Measurements from ENCODE around the gene ABCA4. TPM values are rescaled to one million over a fixed set of nuclear protein-coding genes. Genes with fewer than 3 reads are reported as not detected.

ABCA4 gene
- polyA plus RNA-seq, 1 experiment = 0.17 TPM

DNA sequence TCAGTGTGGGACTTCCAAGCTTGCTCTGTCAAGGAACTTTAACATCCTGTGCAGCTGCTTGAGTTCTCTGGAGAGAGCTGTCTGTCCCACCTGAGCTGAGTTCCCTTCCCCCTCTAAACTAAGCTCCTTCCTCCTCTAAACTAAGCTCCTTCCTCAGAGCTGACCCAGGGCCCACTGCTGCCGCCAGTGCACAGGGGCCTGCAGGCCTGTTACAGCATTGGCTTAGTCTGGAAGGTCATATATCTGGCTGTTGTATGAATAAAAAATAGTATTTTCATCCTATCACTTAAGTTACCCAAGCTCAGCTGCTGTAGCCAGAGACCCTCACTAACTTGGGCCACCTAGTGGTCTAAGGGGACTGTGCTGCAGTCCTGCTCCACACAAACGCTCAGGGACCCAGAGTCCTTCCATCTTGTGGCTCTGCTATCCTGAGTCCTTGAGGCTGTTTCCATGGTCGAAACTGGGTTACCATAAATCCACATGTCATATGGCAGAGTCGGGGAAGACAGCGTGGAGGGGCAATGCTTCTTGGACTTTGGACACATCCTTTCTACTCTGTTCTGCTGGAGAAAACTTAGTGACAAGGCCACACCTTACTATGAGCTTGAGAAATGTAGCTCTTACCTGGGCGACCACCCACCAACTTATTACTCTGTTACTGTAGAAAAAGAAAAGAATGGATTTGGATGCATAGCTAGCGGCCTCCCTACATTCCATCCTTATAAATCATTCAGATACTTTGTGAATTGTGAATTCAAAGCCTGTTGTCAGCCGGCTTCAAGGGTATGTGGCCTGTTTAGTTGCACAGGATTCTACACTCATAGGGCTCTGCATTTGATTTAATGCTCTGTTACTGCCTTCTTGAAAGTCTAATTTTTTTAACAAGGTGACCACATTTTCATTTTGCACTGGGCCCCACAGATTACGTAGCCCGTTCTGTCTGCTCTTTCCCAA lies 140.4 kb downstream of the ABCA4 start:
- no peak for DNase-seq (ENCODE audit: low read depth, low spot score)
- no peaks in the 10 kb centered on the region for H3K27me3 ChIP-seq (ENCODE audit: control insufficient read depth, insufficient read depth, low read length)
- no peaks in the 10 kb centered on the region for H3K9me3 ChIP-seq (ENCODE audit: control insufficient read depth, insufficient read depth, low read length)
- POLR2A ChIA-PET = interaction anchor here (0.6 to 1.9 kb wide), 4 partner anchors 8 to 241 kb away, joined by 3 to 13 read pairs (median 9); no protein-coding TSS in a partner anchor
- TF ChIP-seq, protein P1, sequence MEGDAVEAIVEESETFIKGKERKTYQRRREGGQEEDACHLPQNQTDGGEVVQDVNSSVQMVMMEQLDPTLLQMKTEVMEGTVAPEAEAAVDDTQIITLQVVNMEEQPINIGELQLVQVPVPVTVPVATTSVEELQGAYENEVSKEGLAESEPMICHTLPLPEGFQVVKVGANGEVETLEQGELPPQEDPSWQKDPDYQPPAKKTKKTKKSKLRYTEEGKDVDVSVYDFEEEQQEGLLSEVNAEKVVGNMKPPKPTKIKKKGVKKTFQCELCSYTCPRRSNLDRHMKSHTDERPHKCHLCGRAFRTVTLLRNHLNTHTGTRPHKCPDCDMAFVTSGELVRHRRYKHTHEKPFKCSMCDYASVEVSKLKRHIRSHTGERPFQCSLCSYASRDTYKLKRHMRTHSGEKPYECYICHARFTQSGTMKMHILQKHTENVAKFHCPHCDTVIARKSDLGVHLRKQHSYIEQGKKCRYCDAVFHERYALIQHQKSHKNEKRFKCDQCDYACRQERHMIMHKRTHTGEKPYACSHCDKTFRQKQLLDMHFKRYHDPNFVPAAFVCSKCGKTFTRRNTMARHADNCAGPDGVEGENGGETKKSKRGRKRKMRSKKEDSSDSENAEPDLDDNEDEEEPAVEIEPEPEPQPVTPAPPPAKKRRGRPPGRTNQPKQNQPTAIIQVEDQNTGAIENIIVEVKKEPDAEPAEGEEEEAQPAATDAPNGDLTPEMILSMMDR (IDR thresholded peaks at IDR 0.05; ENCODE audit: low read depth, low read length) = peak; percentile 47
- CTCF ChIA-PET = interaction anchor here (0.5 to 2.2 kb wide), 9 partner anchors 9 to 354 kb away, joined by 3 to 17 read pairs (median 4); partner anchors contain the start of gene GCLM
- H3K4me3 ChIP-seq (ENCODE audit: low read depth, low read length) = no peak overlapping the region
- H3K27ac ChIP-seq (ENCODE audit: low read depth, low read length) = peak overlapping the region; percentile 49

DNA sequence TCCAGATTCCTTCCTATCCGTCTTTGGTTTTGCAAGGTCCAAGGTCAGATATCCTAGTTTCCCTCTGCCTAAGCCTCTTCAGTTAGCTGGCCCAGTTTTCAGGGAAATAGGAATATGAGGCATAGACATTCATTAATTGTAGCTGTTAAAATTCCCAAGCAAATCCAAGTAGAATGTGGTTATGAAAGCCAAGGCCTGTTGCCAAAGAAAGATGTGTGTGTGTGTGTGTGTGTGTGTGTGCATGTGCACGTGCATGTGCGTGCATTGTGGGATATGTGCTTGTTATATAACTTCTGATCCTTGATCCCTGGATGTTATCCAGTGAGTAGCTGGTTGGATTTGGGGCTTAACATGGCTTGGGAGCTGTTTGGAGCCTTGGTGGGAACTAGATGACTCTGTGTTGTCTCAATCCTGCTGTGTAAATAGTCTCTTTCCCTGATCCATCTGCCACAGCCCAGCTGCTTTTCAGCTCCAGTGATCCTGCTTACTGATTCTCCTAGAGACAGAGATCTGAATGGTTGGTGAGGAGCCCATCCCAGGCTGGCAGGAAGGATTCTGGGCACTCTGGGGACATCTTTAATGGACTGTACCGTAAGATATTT lies 141.1 kb downstream of the ABCA4 start:
- TF ChIP-seq, protein P1 (IDR thresholded peaks at IDR 0.05; ENCODE audit: low read depth, low read length) = no peak
- Histone ChIP-seq H3K4me3 (ENCODE audit: low read depth, low read length) (no peak overlapping the region), H3K27ac (ENCODE audit: low read depth, low read length) (peak overlapping the region; percentile 49), H3K27me3 (ENCODE audit: control insufficient read depth, insufficient read depth, low read length) (no peaks in the 10 kb centered on the region), H3K9me3 (ENCODE audit: control insufficient read depth, insufficient read depth, low read length) (no peaks in the 10 kb centered on the region)
- ChIA-PET POLR2A (interaction anchor here (0.6 to 1.9 kb wide), 9 partner anchors 9 to 570 kb away, joined by 3 to 13 read pairs (median 3); no protein-coding TSS in a partner anchor), CTCF (interaction anchor here (0.6 to 2.2 kb wide), 10 partner anchors 9 to 355 kb away, joined by 3 to 17 read pairs (median 4); partner anchors contain the start of gene GCLM)
- peak; percentile 43 for DNase-seq (ENCODE audit: low read depth, low spot score)

DNA sequence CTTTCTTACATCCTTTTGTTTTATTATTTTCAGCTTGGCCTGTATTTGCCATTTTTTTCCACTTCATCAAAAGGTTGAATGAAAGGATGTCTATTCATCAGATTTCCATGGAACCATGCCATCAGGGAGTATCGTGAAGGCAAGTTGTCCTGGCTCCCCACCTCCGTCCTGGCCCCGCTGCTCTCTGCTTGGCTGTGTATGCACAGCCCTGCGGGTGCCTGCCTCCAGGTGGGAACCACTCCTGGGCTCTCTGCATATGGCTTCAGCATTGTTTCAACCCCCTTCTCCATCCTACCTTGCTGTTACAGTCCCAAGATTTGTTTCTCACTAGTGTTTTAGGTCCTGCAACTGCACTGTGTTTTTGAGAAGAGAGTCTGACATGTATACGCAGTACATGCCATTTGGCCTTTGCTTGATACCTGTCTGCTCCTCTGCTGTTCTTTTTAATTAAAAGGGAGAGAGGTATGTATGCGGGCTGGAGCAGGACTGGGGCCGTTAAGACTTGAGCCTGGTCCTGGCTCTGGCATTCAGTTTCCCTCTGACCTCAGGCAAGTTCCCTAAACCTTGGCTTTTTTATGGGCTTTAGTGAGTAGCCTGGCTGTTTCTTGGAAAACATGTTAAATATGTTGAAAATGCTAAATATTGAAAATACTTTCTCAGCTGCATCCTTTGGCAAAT lies 141.8 kb downstream of the ABCA4 start:
- Histone ChIP-seq H3K9me3 (ENCODE audit: control insufficient read depth, insufficient read depth, low read length) (no peaks in the 10 kb centered on the region), H3K4me3 (ENCODE audit: low read depth, low read length) (no peak overlapping the region), H3K27ac (ENCODE audit: low read depth, low read length) (peak overlapping the region; percentile 63), H3K27me3 (ENCODE audit: control insufficient read depth, insufficient read depth, low read length) (no peaks in the 10 kb centered on the region)
- TF ChIP-seq, protein P1 (IDR thresholded peaks at IDR 0.05; ENCODE audit: low read depth, low read length) = no peak
- ChIA-PET CTCF (interaction anchor here (0.6 to 2.2 kb wide), 9 partner anchors 8 to 356 kb away, joined by 3 to 17 read pairs (median 4); no protein-coding TSS in a partner anchor), POLR2A (interaction anchor here (0.6 to 1.9 kb wide), 8 partner anchors 9 to 570 kb away, joined by 3 to 13 read pairs (median 3); no protein-coding TSS in a partner anchor)
- DNase-seq (ENCODE audit: low read depth, low spot score) = no peak

DNA sequence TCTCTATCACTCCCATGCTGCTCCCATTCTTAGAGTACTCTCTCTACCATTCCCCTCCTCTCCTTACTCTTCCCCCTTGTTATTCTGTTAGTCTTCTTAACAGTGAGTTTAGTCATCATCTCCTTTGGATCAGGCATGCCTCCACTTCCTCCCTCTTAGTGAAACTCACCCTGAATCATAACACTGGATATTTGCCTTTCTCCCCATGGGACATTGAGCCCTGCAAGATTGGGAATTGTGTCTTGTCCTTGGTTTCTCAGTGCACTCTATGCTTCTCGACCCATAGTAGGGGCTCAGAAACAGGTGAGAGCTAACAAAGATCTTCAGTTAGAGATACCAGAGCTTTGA lies 143.4 kb downstream of the ABCA4 start:
- ChIA-PET POLR2A (interaction anchor here (1.4 kb wide), 1 partner anchor 11 kb away, joined by 5 read pairs; no protein-coding TSS in a partner anchor), CTCF (interaction anchor here (1.6 kb wide), 1 partner anchor 358 kb away, joined by 7 read pairs; no protein-coding TSS in a partner anchor)
- H3K9me3 ChIP-seq (ENCODE audit: control insufficient read depth, insufficient read depth, low read length) = no peaks in the 10 kb centered on the region
- H3K4me3 ChIP-seq (ENCODE audit: low read depth, low read length) = no peak overlapping the region
- TF ChIP-seq, protein P1 (IDR thresholded peaks at IDR 0.05; ENCODE audit: low read depth, low read length) = no peak
- DNase-seq (ENCODE audit: low read depth, low spot score) = no peak
- H3K27ac ChIP-seq (ENCODE audit: low read depth, low read length) = no peak overlapping the region
- no peaks in the 10 kb centered on the region for H3K27me3 ChIP-seq (ENCODE audit: control insufficient read depth, insufficient read depth, low read length)
